Stomach smooth muscle (tissue), 2 donors: Measurements from ENCODE around the gene RAMP1.

Experiments
- H3K27ac ChIP-seq: one replicate; pipeline ENCODE4 v1.7.0; 2013; ENCODE audit warnings: mild to moderate bottlenecking, low read length, inconsistent platforms
- H3K27me3 ChIP-seq, 2 donors: one replicate each; pipeline ENCODE4 v1.7.0; 2013; ENCODE audit warnings: low read length in 2 of 2; ENCODE audit not compliant: insufficient read depth in 2 of 2, control insufficient read depth in 1 of 2
- H3K36me3 ChIP-seq, 2 donors: one replicate each; pipeline ENCODE4 v1.7.0; 2013; ENCODE audit warnings: low read length in 2 of 2; ENCODE audit not compliant: control insufficient read depth in 2 of 2, insufficient read depth in 2 of 2
- H3K4me1 ChIP-seq: one replicate; pipeline ENCODE4 v1.7.0; 2013; ENCODE audit warnings: low read length; ENCODE audit not compliant: control insufficient read depth, insufficient read depth
- H3K4me3 ChIP-seq, 2 donors: one replicate each; pipeline ENCODE4 v1.7.0; 2013; ENCODE audit warnings: low read length in 2 of 2
- H3K9ac ChIP-seq, 2 donors: one replicate each; pipeline ENCODE4 v1.7.0; 2013; ENCODE audit warnings: low read length in 2 of 2, mild to moderate bottlenecking in 1 of 2
- H3K9me3 ChIP-seq, 2 donors: one replicate each; pipeline ENCODE4 v1.7.0; 2013; ENCODE audit warnings: low read length in 2 of 2; ENCODE audit not compliant: control insufficient read depth in 2 of 2
- donor health status: healthy.
- donor health status: Pancreatic carcinoma.

RAMP1 gene

GRCh38 chr2:237870126-237870525, 10.7 kb downstream of the RAMP1 start:
- Histone ChIP-seq H3K4me3 (no peak overlapping the region), H3K9ac (no peak overlapping the region), H3K27ac (no peak overlapping the region), H3K9me3 (no peaks in the 10 kb centered on the region), H3K36me3 (no peaks in the 10 kb centered on the region), H3K4me1 (peaks cover 78% of the 10 kb centered on the region), H3K27me3 (no peaks in the 10 kb centered on the region)

- Histone ChIP-seq H3K4me3 (peak overlapping the region in 1 of 2 donors; percentile 15), H3K9ac (no peak overlapping the region), H3K9me3 (no peaks in the 10 kb centered on the region), H3K4me1 (peaks cover 77% of the 10 kb centered on the region), H3K27ac (peak overlapping the region; percentile 53), H3K36me3 (no peaks in the 10 kb centered on the region), H3K27me3 (no peaks in the 10 kb centered on the region)
Observed at GRCh38 chr2:237870754-237871651, 11.6 kb downstream of the RAMP1 start.

GRCh38 chr2:237872178-237872887, 12.9 kb downstream of the RAMP1 start:
- Histone ChIP-seq H3K4me3 (no peak overlapping the region), H3K27ac (peak overlapping the region; percentile 78), H3K27me3 (no peaks in the 10 kb centered on the region), H3K9me3 (no peaks in the 10 kb centered on the region), H3K36me3 (peaks cover 0 to 2% of the 10 kb centered on the region in 2 donors), H3K4me1 (peaks cover 84% of the 10 kb centered on the region), H3K9ac (no peak overlapping the region)

GRCh38 chr2:237873421-237873831, 14.0 kb downstream of the RAMP1 start:
- Histone ChIP-seq H3K27me3 (no peaks in the 10 kb centered on the region), H3K4me3 (peak overlapping the region; percentile 33 to 35), H3K36me3 (peaks cover 0 to 3% of the 10 kb centered on the region in 2 donors), H3K27ac (peak overlapping the region; percentile 78), H3K9me3 (no peaks in the 10 kb centered on the region), H3K9ac (peak overlapping the region in 1 of 2 donors; percentile 32), H3K4me1 (peaks cover 93% of the 10 kb centered on the region)

GRCh38 chr2:237873897-237874551, 14.6 kb downstream of the RAMP1 start:
- peak overlapping the region; percentile 78 for H3K27ac ChIP-seq
- H3K4me1 ChIP-seq = peaks cover 88% of the 10 kb centered on the region
- H3K36me3 ChIP-seq = peaks cover 0 to 3% of the 10 kb centered on the region in 2 donors
- no peaks in the 10 kb centered on the region for H3K27me3 ChIP-seq
- H3K4me3 ChIP-seq = peak overlapping the region; percentile 47
- H3K9ac ChIP-seq = peak overlapping the region in 1 of 2 donors; percentile 32
- no peaks in the 10 kb centered on the region for H3K9me3 ChIP-seq

GRCh38 chr2:237874585-237875161, 15.2 kb downstream of the RAMP1 start:
- no peaks in the 10 kb centered on the region for H3K27me3 ChIP-seq
- H3K4me3 ChIP-seq = peak overlapping the region; percentile 22 to 47
- H3K4me1 ChIP-seq = peaks cover 85% of the 10 kb centered on the region
- peaks cover 0 to 3% of the 10 kb centered on the region in 2 donors for H3K36me3 ChIP-seq
- peak overlapping the region; percentile 78 for H3K27ac ChIP-seq
- H3K9ac ChIP-seq = peak overlapping the region in 1 of 2 donors; percentile 53
- H3K9me3 ChIP-seq = no peaks in the 10 kb centered on the region

GRCh38 chr2:237875256-237876060, 16.0 kb downstream of the RAMP1 start:
- H3K4me1 ChIP-seq = peaks cover 77% of the 10 kb centered on the region
- no peaks in the 10 kb centered on the region for H3K9me3 ChIP-seq
- H3K9ac ChIP-seq = peak overlapping the region in 1 of 2 donors; percentile 53
- no peaks in the 10 kb centered on the region for H3K27me3 ChIP-seq
- H3K4me3 ChIP-seq = no peak overlapping the region
- H3K36me3 ChIP-seq = peaks cover 0 to 3% of the 10 kb centered on the region in 2 donors
- H3K27ac ChIP-seq = peak overlapping the region; percentile 78

GRCh38 chr2:237876061-237876526, 16.7 kb downstream of the RAMP1 start:
- H3K9me3 ChIP-seq = no peaks in the 10 kb centered on the region
- H3K9ac ChIP-seq = no peak overlapping the region
- peaks cover 3% of the 10 kb centered on the region in 2 donors for H3K36me3 ChIP-seq
- no peak overlapping the region for H3K4me3 ChIP-seq
- peaks cover 71% of the 10 kb centered on the region for H3K4me1 ChIP-seq
- H3K27ac ChIP-seq = peak overlapping the region; percentile 78
- H3K27me3 ChIP-seq = no peaks in the 10 kb centered on the region

GRCh38 chr2:237876532-237876931, 17.1 kb downstream of the RAMP1 start:
- Histone ChIP-seq H3K27me3 (no peaks in the 10 kb centered on the region), H3K27ac (peak overlapping the region; percentile 78), H3K9ac (no peak overlapping the region), H3K36me3 (peaks cover 7 to 8% of the 10 kb centered on the region in 2 donors), H3K4me1 (peaks cover 66% of the 10 kb centered on the region), H3K4me3 (no peak overlapping the region), H3K9me3 (no peaks in the 10 kb centered on the region)
